22Rv1 (cell line): ENCODE measurements around the gene C11orf21.

ENCODE experiments used
- H3K27ac ChIP-seq: fragments of 450-650 bp; 2 replicates; pipeline ENCODE4 v1.5.1; 2017
- ZFX ChIP-seq: fragments of 450-650 bp; IDR thresholded peaks from 2 replicates; pipeline ENCODE4 v1.6.1; 2017; ENCODE audit warnings: antibody characterized with exemption, borderline replicate concordance
- TF ChIP-seq, protein P1 (sequence below): fragments of 450-650 bp; IDR thresholded peaks from 2 replicates; pipeline ENCODE4 v1.5.1; 2017; ENCODE audit warnings: mild to moderate bottlenecking

Gene C11orf21

DNA sequence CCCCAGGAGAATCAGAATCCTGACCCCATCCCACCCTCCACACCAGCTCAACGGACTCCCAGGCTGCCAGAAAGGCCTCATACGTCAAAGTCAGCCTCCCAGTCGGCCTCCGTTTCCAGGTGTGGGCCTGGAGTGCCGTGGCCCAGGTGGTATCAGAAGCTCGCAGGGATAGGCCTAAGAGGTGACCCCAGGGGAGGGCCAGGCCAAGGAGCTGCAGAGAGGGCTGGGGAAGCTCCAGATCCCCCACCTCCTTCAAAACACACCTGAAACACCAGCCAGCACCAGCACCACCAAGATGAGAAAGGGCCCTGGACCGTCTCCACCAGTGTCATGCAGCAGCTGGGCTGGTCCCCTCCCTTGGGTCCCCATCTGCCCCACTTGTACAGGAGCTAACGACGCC is 51.7 kb downstream of the C11orf21 start:
- H3K27ac ChIP-seq = no peak overlapping the region
- TF ChIP-seq, protein P1, sequence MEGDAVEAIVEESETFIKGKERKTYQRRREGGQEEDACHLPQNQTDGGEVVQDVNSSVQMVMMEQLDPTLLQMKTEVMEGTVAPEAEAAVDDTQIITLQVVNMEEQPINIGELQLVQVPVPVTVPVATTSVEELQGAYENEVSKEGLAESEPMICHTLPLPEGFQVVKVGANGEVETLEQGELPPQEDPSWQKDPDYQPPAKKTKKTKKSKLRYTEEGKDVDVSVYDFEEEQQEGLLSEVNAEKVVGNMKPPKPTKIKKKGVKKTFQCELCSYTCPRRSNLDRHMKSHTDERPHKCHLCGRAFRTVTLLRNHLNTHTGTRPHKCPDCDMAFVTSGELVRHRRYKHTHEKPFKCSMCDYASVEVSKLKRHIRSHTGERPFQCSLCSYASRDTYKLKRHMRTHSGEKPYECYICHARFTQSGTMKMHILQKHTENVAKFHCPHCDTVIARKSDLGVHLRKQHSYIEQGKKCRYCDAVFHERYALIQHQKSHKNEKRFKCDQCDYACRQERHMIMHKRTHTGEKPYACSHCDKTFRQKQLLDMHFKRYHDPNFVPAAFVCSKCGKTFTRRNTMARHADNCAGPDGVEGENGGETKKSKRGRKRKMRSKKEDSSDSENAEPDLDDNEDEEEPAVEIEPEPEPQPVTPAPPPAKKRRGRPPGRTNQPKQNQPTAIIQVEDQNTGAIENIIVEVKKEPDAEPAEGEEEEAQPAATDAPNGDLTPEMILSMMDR = no peak
- no peak for TF ChIP-seq ZFX

DNA sequence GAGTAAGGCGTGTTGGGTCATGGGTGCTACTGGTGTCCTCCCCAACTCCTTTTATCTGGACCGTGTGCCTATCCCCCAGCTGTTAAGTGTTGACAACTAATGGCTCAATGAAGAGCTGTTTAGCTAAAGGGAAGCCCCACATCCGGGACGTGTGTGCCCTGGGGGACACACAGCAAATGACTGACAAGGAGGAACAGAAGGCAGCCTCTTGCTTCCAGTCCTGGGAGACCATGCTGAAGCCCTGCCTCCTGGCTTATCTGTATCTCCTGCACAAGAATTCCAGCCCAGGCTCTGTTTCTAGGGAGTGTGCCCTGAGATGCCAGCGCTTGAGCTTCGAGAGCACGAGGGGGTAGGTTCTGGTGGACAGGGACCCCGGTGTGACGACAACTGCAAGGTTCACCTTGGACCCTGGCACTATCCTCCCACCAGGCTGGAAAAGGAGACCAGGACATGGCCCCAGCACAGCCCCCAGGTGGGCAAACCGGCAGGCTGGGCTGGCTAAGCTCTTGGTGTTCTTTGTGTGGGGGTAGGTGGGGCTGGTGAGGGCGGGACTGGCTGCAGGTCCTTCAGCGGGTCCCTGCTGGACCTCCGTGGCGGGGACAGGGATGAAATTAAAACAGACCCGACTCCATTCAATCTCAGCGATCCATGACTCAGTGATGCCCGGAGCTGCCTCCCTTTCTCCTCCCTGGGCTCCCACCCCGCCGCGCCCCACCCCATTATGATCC is 52.4 kb downstream of the C11orf21 start:
- TF ChIP-seq ZFX = no peak
- TF ChIP-seq, protein P1 = no peak

DNA sequence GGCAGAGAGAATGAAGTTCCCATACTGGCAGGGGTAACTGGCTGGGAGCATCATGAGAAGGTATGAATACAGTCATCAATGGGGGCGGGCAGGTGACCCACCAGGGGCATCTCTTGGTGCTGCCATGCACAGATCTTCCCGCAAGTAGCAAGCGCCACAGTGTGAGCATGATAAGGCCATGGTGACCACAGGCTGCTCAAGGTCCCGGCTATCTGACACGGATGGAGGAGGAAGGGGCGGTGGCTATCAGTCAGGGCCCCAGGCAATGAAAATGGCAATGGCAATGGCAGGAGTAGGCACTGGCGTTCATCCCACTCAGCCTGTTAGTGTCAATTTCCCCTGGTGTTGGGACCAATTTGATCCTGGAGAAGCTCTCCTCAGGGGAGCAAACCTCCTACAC is 53.0 kb downstream of the C11orf21 start:
- TF ChIP-seq ZFX = no peak
- TF ChIP-seq, protein P1 = no peak

More for the DNA sequence above, 52.4 kb downstream of the C11orf21 start:
- H3K27ac ChIP-seq = no peak overlapping the region

DNA sequence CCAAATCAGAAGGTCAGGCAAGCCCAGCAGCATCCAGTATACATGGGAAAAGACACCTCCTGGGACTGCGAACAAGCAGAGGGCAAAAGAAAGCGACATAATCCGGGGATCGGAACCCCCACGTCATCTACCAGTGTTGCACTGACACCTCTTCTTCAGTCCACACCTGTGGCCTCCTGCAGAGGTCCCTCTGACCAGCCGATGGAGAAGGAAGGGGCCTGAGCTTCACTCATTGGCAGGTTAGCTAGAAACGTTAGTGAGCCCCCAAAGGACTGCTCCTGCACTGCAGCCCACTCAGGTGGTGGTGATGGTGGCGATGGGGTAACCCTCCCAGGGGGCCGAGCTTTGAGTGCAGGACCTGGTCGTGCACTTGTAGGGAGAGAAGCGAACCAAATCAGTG is 53.5 kb downstream of the C11orf21 start:
- no peak for TF ChIP-seq ZFX
- TF ChIP-seq, protein P1 = no peak
- H3K27ac ChIP-seq = no peak overlapping the region

More for the DNA sequence above, 53.0 kb downstream of the C11orf21 start:
- no peak overlapping the region for H3K27ac ChIP-seq

DNA sequence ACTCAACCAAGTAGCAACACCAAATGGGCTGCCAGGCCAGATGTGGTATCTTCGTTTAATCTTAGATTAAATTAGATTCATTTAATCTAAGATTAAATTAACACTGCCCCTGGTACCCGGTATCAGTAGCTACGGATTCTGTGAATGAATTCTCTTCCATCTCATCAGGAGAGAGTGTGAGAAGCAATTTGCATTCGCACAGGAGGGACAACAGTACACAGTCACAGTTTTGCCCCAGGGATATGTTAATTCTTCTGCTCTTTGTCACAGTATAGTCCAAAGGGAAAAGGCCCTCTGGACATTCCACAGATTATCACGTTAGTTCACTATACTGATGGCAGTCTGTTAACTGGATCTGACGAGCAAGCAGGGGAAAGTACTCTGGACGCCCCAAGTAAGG is 54.2 kb downstream of the C11orf21 start:
- no peak overlapping the region for H3K27ac ChIP-seq
- TF ChIP-seq, protein P1 = no peak
- TF ChIP-seq ZFX = no peak
